Measurements from ENCODE around the gene ATP8A1.

Gene ATP8A1

DNA sequence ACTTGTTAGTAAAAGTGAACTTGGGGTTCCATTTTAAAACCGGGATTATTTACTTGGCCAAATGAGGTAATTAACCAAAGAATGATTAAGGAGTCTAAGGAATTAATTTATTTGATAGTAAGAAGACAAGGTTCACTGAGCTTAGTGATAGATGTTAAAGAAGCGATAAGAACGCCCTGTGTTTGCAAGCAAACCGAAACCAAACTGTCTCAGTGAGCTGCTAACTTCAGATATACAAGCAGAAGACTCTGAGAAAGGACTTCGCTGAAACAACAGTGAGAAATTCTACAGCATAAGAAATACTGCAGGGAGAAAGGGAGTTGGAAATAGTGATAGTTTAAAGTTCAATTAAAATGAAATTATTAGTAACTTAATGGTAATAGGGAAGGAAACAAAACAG is 297.2 kb downstream of the ATP8A1 start:
- DNase-seq = no peak
